Duodenal mucosa (tissue), 2 donors: ENCODE measurements around the gene LMTK2.

Experiments used
- H3K27ac ChIP-seq: one replicate; pipeline ENCODE4 v1.7.0; 2013; ENCODE audit warnings: low read depth, low read length
- H3K27me3 ChIP-seq, 2 donors: one replicate each; pipeline ENCODE4 v1.7.0; 2013; ENCODE audit warnings: low read length in 2 of 2, control low read depth in 1 of 2; ENCODE audit not compliant: insufficient read depth in 2 of 2, control insufficient read depth in 1 of 2
- H3K36me3 ChIP-seq, 2 donors: one replicate each; pipeline ENCODE4 v1.7.0; 2013; ENCODE audit warnings: low read length in 2 of 2, control low read depth in 1 of 2; ENCODE audit not compliant: insufficient read depth in 2 of 2, control insufficient read depth in 1 of 2
- H3K4me1 ChIP-seq, 2 donors: one replicate each; pipeline ENCODE4 v1.7.0; 2013; ENCODE audit warnings: low read length in 2 of 2, control low read depth in 1 of 2; ENCODE audit not compliant: insufficient read depth in 2 of 2, control insufficient read depth in 1 of 2
- H3K4me3 ChIP-seq, 2 donors: one replicate each; pipeline ENCODE4 v1.7.0; 2013; ENCODE audit warnings: low read length in 2 of 2, low read depth in 1 of 2
- H3K9ac ChIP-seq, 2 donors: one replicate each; pipeline ENCODE4 v1.7.0; 2013; ENCODE audit warnings: low read length in 2 of 2, low read depth in 1 of 2
- H3K9me3 ChIP-seq, 2 donors: one replicate each; pipeline ENCODE4 v1.7.0; 2013; ENCODE audit warnings: low read length in 2 of 2, control low read depth in 1 of 2; ENCODE audit not compliant: control insufficient read depth in 1 of 2

LMTK2 gene

GRCh38 chr7:98106647-98107312 lies at the start of gene LMTK2:
Gene LMTK2, plus strand, starts transcription at chr7:98106862. Its CDS starts 316 bp downstream, at chr7:98107178.
- H3K36me3 ChIP-seq: no peaks in the 10 kb centered on the region
- peak within 1 kb of the TSS; percentile 82 to 89 for H3K4me3 ChIP-seq
- peak within 1 kb of the TSS; percentile 91 for H3K27ac ChIP-seq

GRCh38 chr7:98057157-98057556 lies 49.5 kb upstream of the LMTK2 start:
- H3K4me3 ChIP-seq: no peak overlapping the region
- no peak overlapping the region for H3K9ac ChIP-seq
- no peaks in the 10 kb centered on the region for H3K9me3 ChIP-seq
- no peaks in the 10 kb centered on the region for H3K36me3 ChIP-seq
- no peak overlapping the region for H3K27ac ChIP-seq
- H3K4me1 ChIP-seq: no peaks in the 10 kb centered on the region
- H3K27me3 ChIP-seq: no peaks in the 10 kb centered on the region

More at GRCh38 chr7:98106647-98107312, at the start of gene LMTK2:
- peak within 1 kb of the TSS; percentile 78 to 91 for H3K9ac ChIP-seq
- peaks cover 0 to 4% of the 10 kb centered on the region in 2 donors for H3K9me3 ChIP-seq
- peaks cover 19 to 44% of the 10 kb centered on the region in 2 donors for H3K4me1 ChIP-seq
- H3K27me3 ChIP-seq: no peaks in the 10 kb centered on the region

- H3K9me3 ChIP-seq: peaks cover 0 to 4% of the 10 kb centered on the region in 2 donors
- no peak overlapping the region for H3K27ac ChIP-seq
- no peak overlapping the region for H3K4me3 ChIP-seq
- no peaks in the 10 kb centered on the region for H3K27me3 ChIP-seq
- H3K4me1 ChIP-seq: no peaks in the 10 kb centered on the region
- H3K36me3 ChIP-seq: no peaks in the 10 kb centered on the region
- no peak overlapping the region for H3K9ac ChIP-seq
Measured at GRCh38 chr7:98058186-98058585, 48.5 kb upstream of the LMTK2 start.

GRCh38 chr7:98064233-98064632 lies 42.4 kb upstream of the LMTK2 start:
- H3K27ac ChIP-seq: no peak overlapping the region
- no peak overlapping the region for H3K4me3 ChIP-seq
- peaks cover 0 to 5% of the 10 kb centered on the region in 2 donors for H3K9me3 ChIP-seq
- H3K36me3 ChIP-seq: no peaks in the 10 kb centered on the region
- H3K9ac ChIP-seq: no peak overlapping the region
- no peaks in the 10 kb centered on the region for H3K27me3 ChIP-seq
- no peaks in the 10 kb centered on the region for H3K4me1 ChIP-seq

GRCh38 chr7:98066208-98066607 lies 40.5 kb upstream of the LMTK2 start:
- Histone ChIP-seq H3K4me1 (no peaks in the 10 kb centered on the region), H3K9me3 (peaks cover 0 to 5% of the 10 kb centered on the region in 2 donors), H3K27me3 (no peaks in the 10 kb centered on the region), H3K27ac (no peak overlapping the region), H3K4me3 (no peak overlapping the region), H3K9ac (no peak overlapping the region), H3K36me3 (no peaks in the 10 kb centered on the region)

- H3K27me3 ChIP-seq: no peaks in the 10 kb centered on the region
- H3K9ac ChIP-seq: no peak overlapping the region
- no peaks in the 10 kb centered on the region for H3K4me1 ChIP-seq
- H3K4me3 ChIP-seq: no peak overlapping the region
- H3K9me3 ChIP-seq: peaks cover 0 to 5% of the 10 kb centered on the region in 2 donors
- no peaks in the 10 kb centered on the region for H3K36me3 ChIP-seq
- H3K27ac ChIP-seq: no peak overlapping the region
Measured at GRCh38 chr7:98066934-98067507, 39.6 kb upstream of the LMTK2 start.

- Histone ChIP-seq H3K36me3 (no peaks in the 10 kb centered on the region), H3K9ac (no peak overlapping the region), H3K9me3 (no peaks in the 10 kb centered on the region), H3K27me3 (no peaks in the 10 kb centered on the region), H3K4me1 (no peaks in the 10 kb centered on the region), H3K4me3 (no peak overlapping the region), H3K27ac (no peak overlapping the region)
Measured at GRCh38 chr7:98073047-98073446, 33.6 kb upstream of the LMTK2 start.

GRCh38 chr7:98075801-98076200 lies 30.9 kb upstream of the LMTK2 start:
- Histone ChIP-seq H3K9ac (no peak overlapping the region), H3K36me3 (no peaks in the 10 kb centered on the region), H3K9me3 (no peaks in the 10 kb centered on the region), H3K4me1 (no peaks in the 10 kb centered on the region), H3K27ac (no peak overlapping the region), H3K27me3 (no peaks in the 10 kb centered on the region), H3K4me3 (no peak overlapping the region)

GRCh38 chr7:98077762-98078161 lies 28.9 kb upstream of the LMTK2 start:
- Histone ChIP-seq H3K36me3 (no peaks in the 10 kb centered on the region), H3K27ac (no peak overlapping the region), H3K9ac (no peak overlapping the region), H3K9me3 (no peaks in the 10 kb centered on the region), H3K4me3 (no peak overlapping the region), H3K4me1 (no peaks in the 10 kb centered on the region), H3K27me3 (no peaks in the 10 kb centered on the region)

GRCh38 chr7:98078197-98078870 lies 28.3 kb upstream of the LMTK2 start:
- no peak overlapping the region for H3K9ac ChIP-seq
- no peak overlapping the region for H3K27ac ChIP-seq
- no peaks in the 10 kb centered on the region for H3K36me3 ChIP-seq
- no peaks in the 10 kb centered on the region for H3K27me3 ChIP-seq
- no peaks in the 10 kb centered on the region for H3K9me3 ChIP-seq
- H3K4me3 ChIP-seq: no peak overlapping the region
- peaks cover under 1% of the 10 kb centered on the region in 2 donors for H3K4me1 ChIP-seq
